Activated T-helper 2 cell treated with anti-CD3 and anti-CD28 coated beads, Interferon-gamma antibody, Interleukin-2, Interleukin-4, amounts not matched to agents 10 μg/mL and 5 μg/mL and 100 μg/mL, durations not matched to agents 14 hours and 24 hours and 36 hours (primary cell): ENCODE measurements around the gene RANGAP1. TPM values are rescaled to one million over a fixed set of nuclear protein-coding genes. Genes with fewer than 3 reads are reported as not detected.

Source experiments
- DNase-seq: peaks from one replicate; pipeline ENCODE4 v3.0.0; 2021; ENCODE audit warnings: low spot score
- H3K27ac Mint-ChIP-seq: one replicate; pipeline ENCODE4 v1.8.0; 2021; ENCODE audit warnings: mixed read lengths
- H3K27me3 Mint-ChIP-seq: one replicate; pipeline ENCODE4 v1.8.0; 2021; ENCODE audit warnings: low read depth, mixed read lengths
- H3K36me3 Mint-ChIP-seq: one replicate; pipeline ENCODE4 v1.8.0; 2021; ENCODE audit warnings: low read depth, mixed read lengths
- H3K4me1 Mint-ChIP-seq: one replicate; pipeline ENCODE4 v1.8.0; 2021; ENCODE audit warnings: low read depth, mixed read lengths
- H3K4me3 Mint-ChIP-seq: one replicate; pipeline ENCODE4 v1.8.0; 2021; ENCODE audit warnings: low read depth, mild to moderate bottlenecking, moderate library complexity, mixed read lengths
- H3K9me3 Mint-ChIP-seq: one replicate; pipeline ENCODE4 v1.8.0; 2021; ENCODE audit warnings: mixed read lengths
- intact Hi-C: fragments of 100-400 bp; cut with micrococcal nuclease; formaldehyde crosslinking; loops from one replicate; pipeline ENCODE4 v1.15.1; 2023
- total RNA-seq: library from RNA; stranded (reverse); gene quantifications from 2 replicates; pipeline ENCODE4 v1.2.3, GENCODE V29; 2022

RANGAP1 gene
- total RNA-seq, 1 donor from 2014 or later, result 189 TPM

GRCh38 chr22:41234815-41235695 lies 50.9 kb downstream of the RANGAP1 start:
- DNase-seq, result no peak
- Mint-ChIP-seq H3K27ac (no peak overlapping the region), H3K4me3 (no peak overlapping the region), H3K27me3 (peaks cover 2% of the 10 kb centered on the region), H3K36me3 (peaks cover 9% of the 10 kb centered on the region), H3K4me1 (peaks cover 3% of the 10 kb centered on the region), H3K9me3 (no peaks in the 10 kb centered on the region)
- intact Hi-C loops, result no loop called here

GRCh38 chr22:41231369-41231768 lies 54.6 kb downstream of the RANGAP1 start:
- DNase-seq, result no peak
- intact Hi-C loops, result no loop called here
- Mint-ChIP-seq H3K27me3 (no peaks in the 10 kb centered on the region), H3K36me3 (peaks cover 23% of the 10 kb centered on the region), H3K27ac (no peak overlapping the region), H3K9me3 (no peaks in the 10 kb centered on the region), H3K4me3 (no peak overlapping the region), H3K4me1 (no peaks in the 10 kb centered on the region)

- Mint-ChIP-seq H3K36me3 (peaks cover 27% of the 10 kb centered on the region), H3K4me1 (no peaks in the 10 kb centered on the region)
- intact Hi-C loops, result no loop called here
Measured at GRCh38 chr22:41230401-41230785, 55.6 kb downstream of the RANGAP1 start.

GRCh38 chr22:41229730-41230400 lies 56.1 kb downstream of the RANGAP1 start:
- intact Hi-C loops, result no loop called here
- DNase-seq, result no peak
- H3K4me3 Mint-ChIP-seq, result no peak overlapping the region
- no peak overlapping the region for H3K27ac Mint-ChIP-seq
- H3K4me1 Mint-ChIP-seq, result no peaks in the 10 kb centered on the region
- peaks cover 29% of the 10 kb centered on the region for H3K36me3 Mint-ChIP-seq
- no peaks in the 10 kb centered on the region for H3K27me3 Mint-ChIP-seq
- H3K9me3 Mint-ChIP-seq, result no peaks in the 10 kb centered on the region

More at GRCh38 chr22:41230401-41230785, 55.6 kb downstream of the RANGAP1 start:
- Mint-ChIP-seq H3K9me3 (no peaks in the 10 kb centered on the region), H3K4me3 (no peak overlapping the region), H3K27ac (no peak overlapping the region), H3K27me3 (no peaks in the 10 kb centered on the region)
- no peak for DNase-seq

GRCh38 chr22:41229215-41229614 lies 56.8 kb downstream of the RANGAP1 start:
- intact Hi-C loops, result no loop called here
- Mint-ChIP-seq H3K27me3 (no peaks in the 10 kb centered on the region), H3K9me3 (no peaks in the 10 kb centered on the region), H3K4me3 (no peak overlapping the region), H3K4me1 (no peaks in the 10 kb centered on the region), H3K27ac (no peak overlapping the region), H3K36me3 (peaks cover 35% of the 10 kb centered on the region)
- DNase-seq, result no peak

- DNase-seq, result no peak
- intact Hi-C loops, result no loop called here
- H3K9me3 Mint-ChIP-seq, result no peaks in the 10 kb centered on the region
- H3K27me3 Mint-ChIP-seq, result no peaks in the 10 kb centered on the region
- no peak overlapping the region for H3K4me3 Mint-ChIP-seq
- no peaks in the 10 kb centered on the region for H3K4me1 Mint-ChIP-seq
- no peak overlapping the region for H3K27ac Mint-ChIP-seq
- H3K36me3 Mint-ChIP-seq, result peaks cover 46% of the 10 kb centered on the region
Measured at GRCh38 chr22:41226723-41227655, 59.0 kb downstream of the RANGAP1 start.

- Mint-ChIP-seq H3K27me3 (no peaks in the 10 kb centered on the region), H3K4me3 (no peak overlapping the region), H3K36me3 (peaks cover 54% of the 10 kb centered on the region), H3K4me1 (no peaks in the 10 kb centered on the region), H3K27ac (no peak overlapping the region), H3K9me3 (no peaks in the 10 kb centered on the region)
- intact Hi-C loops, result no loop called here
- DNase-seq, result no peak
Measured at GRCh38 chr22:41223535-41223934, 62.5 kb downstream of the RANGAP1 start.

- no peak for DNase-seq
- Mint-ChIP-seq H3K27ac (no peak overlapping the region), H3K4me3 (no peak overlapping the region), H3K36me3 (peaks cover 54% of the 10 kb centered on the region), H3K9me3 (no peaks in the 10 kb centered on the region), H3K27me3 (no peaks in the 10 kb centered on the region), H3K4me1 (peaks cover under 1% of the 10 kb centered on the region)
- intact Hi-C loops, result no loop called here
Measured at GRCh38 chr22:41222846-41223507, 63.0 kb downstream of the RANGAP1 start.

GRCh38 chr22:41217553-41218157 lies 68.3 kb downstream of the RANGAP1 start:
- peaks cover 21% of the 10 kb centered on the region for H3K4me1 Mint-ChIP-seq
- intact Hi-C loops, result no loop called here

GRCh38 chr22:41216984-41217383 lies 69.0 kb downstream of the RANGAP1 start:
- Mint-ChIP-seq H3K4me3 (no peak overlapping the region), H3K9me3 (no peaks in the 10 kb centered on the region), H3K36me3 (peaks cover 64% of the 10 kb centered on the region), H3K4me1 (peaks cover 21% of the 10 kb centered on the region), H3K27me3 (no peaks in the 10 kb centered on the region), H3K27ac (peak overlapping the region; percentile 26)
- DNase-seq, result no peak
- intact Hi-C loops, result no loop called here

More at GRCh38 chr22:41217553-41218157, 68.3 kb downstream of the RANGAP1 start:
- no peaks in the 10 kb centered on the region for H3K27me3 Mint-ChIP-seq
- no peaks in the 10 kb centered on the region for H3K9me3 Mint-ChIP-seq
- peak overlapping the region; percentile 55 for H3K4me3 Mint-ChIP-seq
- peak overlapping the region; percentile 75 for H3K27ac Mint-ChIP-seq
- DNase-seq, result peak; percentile 38
- H3K36me3 Mint-ChIP-seq, result peaks cover 66% of the 10 kb centered on the region

GRCh38 chr22:41215926-41216325 lies 70.1 kb downstream of the RANGAP1 start:
- Mint-ChIP-seq H3K4me3 (no peak overlapping the region), H3K9me3 (no peaks in the 10 kb centered on the region), H3K4me1 (peaks cover 21% of the 10 kb centered on the region), H3K27ac (peak overlapping the region; percentile 17), H3K36me3 (peaks cover 59% of the 10 kb centered on the region), H3K27me3 (no peaks in the 10 kb centered on the region)
- DNase-seq, result no peak
- intact Hi-C loops, result no loop called here

- intact Hi-C loops, result no loop called here
- no peak for DNase-seq
- H3K4me3 Mint-ChIP-seq, result no peak overlapping the region
- peaks cover 21% of the 10 kb centered on the region for H3K4me1 Mint-ChIP-seq
- no peaks in the 10 kb centered on the region for H3K9me3 Mint-ChIP-seq
- peaks cover 59% of the 10 kb centered on the region for H3K36me3 Mint-ChIP-seq
- no peak overlapping the region for H3K27ac Mint-ChIP-seq
- H3K27me3 Mint-ChIP-seq, result no peaks in the 10 kb centered on the region
Measured at GRCh38 chr22:41215409-41215808, 70.6 kb downstream of the RANGAP1 start.
